IMR-90 (cell line): Measurements from ENCODE around the gene SMAD2. TPM values are rescaled to one million over a fixed set of nuclear protein-coding genes. Genes with fewer than 3 reads are reported as not detected.

Experiments
- ATAC-seq: fragments of 200-7000 bp; cut with Tn5 transposase; 2 replicates; pipeline ENCODE4 v1.9.1; 2020; ENCODE audit warnings: low read depth, mild to moderate bottlenecking, moderate library complexity
- BruUV-seq: library from RNA; stranded (reverse); fragments of 400-500 nt; replicated peaks from 2 replicates; lab custom pipeline; 2021; lab: Mats Ljungman, UMichigan
- CTCF ChIA-PET: fragments of 300-600 bp; formaldehyde crosslinking; extraction: SDS; loops from one replicate; lab custom pipeline; 2021; ENCODE audit warnings: antibody characterized with exemption; lab: Yijun Ruan, JAX
- POLR2A ChIA-PET: fragments of 300-600 bp; sonication (Branson Sonifier 250); formaldehyde crosslinking; loops from one replicate; lab custom pipeline; 2022; ENCODE audit warnings: antibody characterized with exemption; ENCODE audit not compliant: unreplicated experiment; lab: Charles Lee
- DNase-seq: peaks from one replicate; pipeline ENCODE4 v3.0.0; 2013
- H2AFZ ChIP-seq: replicated peaks from 2 replicates; pipeline ENCODE3; 2013; ENCODE audit warnings: low read length, mild to moderate bottlenecking; ENCODE audit not compliant: poor library complexity
- H2AK5ac ChIP-seq: 2 replicates; pipeline ENCODE4 v1.6.1; 2013; ENCODE audit warnings: low read depth, low read length, inconsistent platforms
- H2AK9ac ChIP-seq: replicated peaks from 2 replicates; pipeline ENCODE3; 2013; ENCODE audit warnings: mild to moderate bottlenecking, low read depth, low read length, moderate library complexity; ENCODE audit not compliant: poor library complexity
- H2BK120ac ChIP-seq: 2 replicates; pipeline ENCODE4 v1.6.1; 2013; ENCODE audit warnings: low read depth, low read length, inconsistent platforms
- H2BK15ac ChIP-seq: 3 replicates; pipeline ENCODE4 v1.6.1; 2013; ENCODE audit warnings: low read depth, low read length, inconsistent platforms
- H2BK20ac ChIP-seq: 2 replicates; pipeline ENCODE4 v1.6.1; 2013; ENCODE audit warnings: low read depth, mild to moderate bottlenecking, inconsistent platforms, low read length, moderate library complexity
- H2BK5ac ChIP-seq: 2 replicates; pipeline ENCODE4 v1.6.1; 2013; ENCODE audit warnings: mild to moderate bottlenecking, low read depth, low read length, inconsistent platforms; ENCODE audit not compliant: poor library complexity, severe bottlenecking
- H3K14ac ChIP-seq: replicated peaks from 2 replicates; pipeline ENCODE4 v1.6.1; 2013; ENCODE audit warnings: low read depth, low read length, inconsistent platforms
- H3K18ac ChIP-seq: 2 replicates; pipeline ENCODE4 v1.6.1; 2013; ENCODE audit warnings: low read depth, low read length, control low read depth
- H3K23ac ChIP-seq: 2 replicates; pipeline ENCODE4 v1.6.1; 2013; ENCODE audit warnings: low read depth, low read length, inconsistent platforms
- H3K27ac ChIP-seq: 2 replicates; pipeline ENCODE4 v1.5.1; 2013; ENCODE audit warnings: mild to moderate bottlenecking, control low read depth, low read length; ENCODE audit not compliant: insufficient read depth
- H3K27me3 ChIP-seq: 2 replicates; pipeline ENCODE4 v1.6.1; 2013; ENCODE audit warnings: low read length; ENCODE audit not compliant: control insufficient read depth, insufficient read depth
- H3K36me3 ChIP-seq: 2 replicates; pipeline ENCODE4 v1.6.1; 2013; ENCODE audit warnings: low read length, mixed read lengths; ENCODE audit not compliant: control insufficient read depth, insufficient read depth
- H3K4ac ChIP-seq: 2 replicates; pipeline ENCODE4 v1.6.1; 2013; ENCODE audit warnings: low read depth, low read length, inconsistent platforms
- H3K4me1 ChIP-seq: 2 replicates; pipeline ENCODE4 v1.6.1; 2013; ENCODE audit warnings: low read length, mixed read lengths; ENCODE audit not compliant: control insufficient read depth, insufficient read depth
- H3K4me2 ChIP-seq: 2 replicates; pipeline ENCODE4 v1.6.1; 2013; ENCODE audit warnings: low read depth, mild to moderate bottlenecking, control low read depth, low read length, moderate library complexity
- H3K4me3 ChIP-seq: 2 replicates; pipeline ENCODE4 v1.5.1; 2013; ENCODE audit warnings: low read depth, mild to moderate bottlenecking, control low read depth, low read length, moderate library complexity; ENCODE audit not compliant: insufficient read depth
- H3K56ac ChIP-seq: 2 replicates; pipeline ENCODE4 v1.6.1; 2013; ENCODE audit warnings: low read length, inconsistent platforms; ENCODE audit not compliant: insufficient read depth; ENCODE audit errors: extremely low read depth
- H3K79me1 ChIP-seq, 2 experiments: 2 replicates each; pipeline ENCODE4 v1.6.1; 2013; ENCODE audit warnings: low read length in 2 of 2, inconsistent platforms in 1 of 2, low read depth in 1 of 2
- H3K9ac ChIP-seq: 2 replicates; pipeline ENCODE4 v1.6.1; 2013; ENCODE audit warnings: low read depth, low read length, control low read depth
- H3K9me1 ChIP-seq: 2 replicates; pipeline ENCODE4 v1.6.1; 2013; ENCODE audit warnings: low read length, inconsistent platforms; ENCODE audit not compliant: insufficient read depth
- H3K9me3 ChIP-seq: 2 replicates; pipeline ENCODE4 v1.6.1; 2013; ENCODE audit warnings: low read length; ENCODE audit not compliant: control insufficient read depth, insufficient read depth
- H4K20me1 ChIP-seq: 2 replicates; pipeline ENCODE4 v1.6.1; 2013; ENCODE audit warnings: low read length, inconsistent platforms; ENCODE audit not compliant: insufficient read depth
- H4K5ac ChIP-seq: 2 replicates; pipeline ENCODE4 v1.6.1; 2013; ENCODE audit warnings: mild to moderate bottlenecking, low read depth, low read length, control low read depth
- H4K8ac ChIP-seq, 2 experiments: 2 replicates each; pipeline ENCODE4 v1.6.1; 2013; ENCODE audit warnings: low read depth in 2 of 2, low read length in 2 of 2, control low read depth in 1 of 2, inconsistent platforms in 1 of 2
- H4K91ac ChIP-seq: 2 replicates; pipeline ENCODE4 v1.6.1; 2013; ENCODE audit warnings: low read depth, low read length, inconsistent platforms; ENCODE audit not compliant: insufficient read depth
- MXI1 ChIP-seq: IDR thresholded peaks from 2 replicates; pipeline ENCODE4 v1.6.1; 2012; ENCODE audit warnings: low read depth, mild to moderate bottlenecking, low read length, moderate library complexity, borderline replicate concordance
- SMC3 ChIP-seq: fragments of 150-350 bp; IDR thresholded peaks from 2 replicates; pipeline ENCODE4 v1.6.1; 2016; ENCODE audit warnings: low read depth, mild to moderate bottlenecking, antibody characterized with exemption, low read length, moderate library complexity
- USF2 ChIP-seq: fragments of 150-350 bp; IDR thresholded peaks from 2 replicates; pipeline ENCODE4 v1.6.1; 2017; ENCODE audit warnings: mild to moderate bottlenecking, antibody characterized with exemption, low read length, low read depth
- WGBS, 2 experiments: methylation state at CpG; one replicate each; pipeline versions ENCODE4 v1.1.5 to v1.1.7; 2013; ENCODE audit warnings: missing lambda C conversion rate in 2 of 2; ENCODE audit not compliant: insufficient read length in 1 of 2; ENCODE audit errors: extremely low coverage in 2 of 2; 5-methylcytosine and 5-hydroxymethylcytosine counted together
- dilution Hi-C: fragments of 300-500 bp; cut with HindIII; formaldehyde crosslinking; loops from one replicate; pipeline ENCODE4 v1.14.3; 2018; ENCODE audit warnings: low sequenced_read_pairs; ENCODE audit not compliant: unreplicated experiment
- in situ Hi-C: fragments of 300-500 bp; cut with MboI; formaldehyde crosslinking; loops from 3 replicates; pipeline ENCODE4 v1.14.3; 2019; ENCODE audit warnings: low sequenced_read_pairs, inconsistent platforms, mixed read lengths
- intact Hi-C: fragments of 100-400 bp; cut with micrococcal nuclease; formaldehyde crosslinking; loops from 2 replicates; pipeline ENCODE4 v1.10.0; 2022
- polyA plus RNA-seq, 3 experiments: library from polyadenylated mRNA; depleted of rRNA; stranded (reverse); fragments of >200 nt; gene quantifications; 2 replicates each; pipeline ENCODE4 v1.2.3, GENCODE V29; 2012; ENCODE audit warnings: low replicate concordance in 1 of 3
- total RNA-seq: library from RNA; depleted of rRNA; stranded (reverse); fragments of >200 nt; gene quantifications from 2 replicates; pipeline ENCODE4 v1.2.3, GENCODE V29; 2012
- TF ChIP-seq, protein P1 (sequence below): fragments of 150-350 bp; IDR thresholded peaks from 2 replicates; pipeline ENCODE4 v1.6.1; 2016; ENCODE audit warnings: low read depth, mild to moderate bottlenecking, low read length, moderate library complexity, borderline replicate concordance

Gene SMAD2
- total and polyA plus RNA-seq, 2 of the 4 experiments (the other 2 are of a cell fraction): 41.7 to 171 TPM

- CTCF ChIA-PET: no interaction called here
- H2AFZ ChIP-seq: no peak overlapping the region
- no peak overlapping the region for H2AK5ac ChIP-seq
- no peak overlapping the region for H4K8ac ChIP-seq
- H4K20me1 ChIP-seq: no peaks in the 10 kb centered on the region
- H3K56ac ChIP-seq: no peak overlapping the region
- no TSS peak for BruUV-seq
- WGBS, 2 experiments: no CpG with 5 or more reads among the region's 10 CpGs
- no peak overlapping the region for H3K14ac ChIP-seq
- intact Hi-C loops: no loop called here
- no peaks in the 10 kb centered on the region for H3K9me1 ChIP-seq
- H3K9me3 ChIP-seq: no peaks in the 10 kb centered on the region
- no peak overlapping the region for H3K4me2 ChIP-seq
- DNase-seq (no peak), ATAC-seq (no peak)
- dilution Hi-C loops: no loop called here
- H2BK20ac ChIP-seq: no peak overlapping the region
- no peak overlapping the region for H4K91ac ChIP-seq
- H2BK120ac ChIP-seq: no peak overlapping the region
- no peaks in the 10 kb centered on the region for H3K36me3 ChIP-seq
- no peak overlapping the region for H3K27ac ChIP-seq
- no peak overlapping the region for H3K18ac ChIP-seq
- H3K4me3 ChIP-seq: no peak overlapping the region
- POLR2A ChIA-PET: no interaction called here
- in situ Hi-C loops: no loop called here
- H3K23ac ChIP-seq: no peak overlapping the region
- no peaks in the 10 kb centered on the region for H3K79me1 ChIP-seq
- no peak overlapping the region for H3K4ac ChIP-seq
- H3K4me1 ChIP-seq: no peaks in the 10 kb centered on the region
- H2AK9ac ChIP-seq: no peak overlapping the region
- H3K9ac ChIP-seq: no peak overlapping the region
- no peak overlapping the region for H2BK5ac ChIP-seq
- no peak overlapping the region for H4K5ac ChIP-seq
- H2BK15ac ChIP-seq: no peak overlapping the region
- H3K27me3 ChIP-seq: peaks cover 18% of the 10 kb centered on the region
- TF ChIP-seq, protein P1, sequence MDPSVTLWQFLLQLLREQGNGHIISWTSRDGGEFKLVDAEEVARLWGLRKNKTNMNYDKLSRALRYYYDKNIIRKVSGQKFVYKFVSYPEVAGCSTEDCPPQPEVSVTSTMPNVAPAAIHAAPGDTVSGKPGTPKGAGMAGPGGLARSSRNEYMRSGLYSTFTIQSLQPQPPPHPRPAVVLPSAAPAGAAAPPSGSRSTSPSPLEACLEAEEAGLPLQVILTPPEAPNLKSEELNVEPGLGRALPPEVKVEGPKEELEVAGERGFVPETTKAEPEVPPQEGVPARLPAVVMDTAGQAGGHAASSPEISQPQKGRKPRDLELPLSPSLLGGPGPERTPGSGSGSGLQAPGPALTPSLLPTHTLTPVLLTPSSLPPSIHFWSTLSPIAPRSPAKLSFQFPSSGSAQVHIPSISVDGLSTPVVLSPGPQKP: no peak
- TF ChIP-seq USF2 (no peak), MXI1 (no peak), SMC3 (no peak)
Measured at GRCh38 chr18:47800248-47800647, 130.2 kb downstream of the SMAD2 start.
